ELR (cell line): ENCODE results near the gene CUL2.
"Not testable (repeated sequence)": the region's sequence is repeated elsewhere in the genome, so short reads cannot be mapped to it uniquely, and the experiment has no call there.

Experiments
- DNase-seq: peaks from one replicate; pipeline ENCODE4 v3.0.0-alpha.2; 2015; ENCODE audit warnings: low read depth

The CUL2 gene

GRCh38 chr10:35019041-35020024 is 70.8 kb downstream of the CUL2 start:
- DNase-seq = no peak

GRCh38 chr10:35017608-35018007 is 72.5 kb downstream of the CUL2 start:
- no peak for DNase-seq

GRCh38 chr10:35015843-35016408 is 74.2 kb downstream of the CUL2 start:
- DNase-seq = no peak

- no peak for DNase-seq
Observed at GRCh38 chr10:35012781-35013180, 77.4 kb downstream of the CUL2 start.

- DNase-seq = peak; percentile 75
Observed at GRCh38 chr10:35011771-35012191, 78.4 kb downstream of the CUL2 start.

- peak; percentile 39 for DNase-seq
Observed at GRCh38 chr10:35007858-35008301, 82.3 kb downstream of the CUL2 start.

GRCh38 chr10:35006836-35007235 is 83.3 kb downstream of the CUL2 start:
- peak; percentile 69 for DNase-seq

- DNase-seq = peak; percentile 100
Observed at GRCh38 chr10:35005868-35006267, 84.3 kb downstream of the CUL2 start.

- peak; percentile 51 for DNase-seq
Observed at GRCh38 chr10:35004651-35005050, 85.5 kb downstream of the CUL2 start.

GRCh38 chr10:35003906-35004305 is 86.2 kb downstream of the CUL2 start:
- no peak for DNase-seq

- DNase-seq = no peak
Observed at GRCh38 chr10:35000936-35001335, 89.2 kb downstream of the CUL2 start.

GRCh38 chr10:34999532-34999931 is 90.6 kb downstream of the CUL2 start:
- DNase-seq = no peak

GRCh38 chr10:34998940-34999339 is 91.2 kb downstream of the CUL2 start:
- no peak for DNase-seq

GRCh38 chr10:34996843-34997242 is 93.3 kb downstream of the CUL2 start:
- DNase-seq = no peak

GRCh38 chr10:34995925-34996324 is 94.2 kb downstream of the CUL2 start:
- DNase-seq = no peak

- DNase-seq = peak; percentile 85
Observed at GRCh38 chr10:34994565-34995142, 95.5 kb downstream of the CUL2 start.

GRCh38 chr10:34993782-34994181 is 96.4 kb downstream of the CUL2 start:
- DNase-seq = no peak

GRCh38 chr10:34991117-34991516 is 99.0 kb downstream of the CUL2 start:
- DNase-seq = not testable (repeated sequence)

GRCh38 chr10:34988397-34989067 is 101.6 kb downstream of the CUL2 start:
- no peak for DNase-seq

GRCh38 chr10:34985823-34986222 is 104.3 kb downstream of the CUL2 start:
- DNase-seq = peak; percentile 54

GRCh38 chr10:34985146-34985545 is 105.0 kb downstream of the CUL2 start:
- no peak for DNase-seq

GRCh38 chr10:34981844-34982243 is 108.3 kb downstream of the CUL2 start:
- DNase-seq = no peak
